SJCRH30 (cell line): Measurements from ENCODE around the gene ARAP3. TPM values are rescaled to one million over a fixed set of nuclear protein-coding genes. Genes with fewer than 3 reads are reported as not detected.

Source experiments
- DNase-seq, 2 experiments: peaks; one replicate each; pipeline ENCODE4 v3.0.0-alpha.2; 2015 to 2020
- H3K27ac ChIP-seq: fragments of 250-450 bp; sonication (Bioruptor Pico); 2 replicates; pipeline ENCODE4 v1.5.1; 2020; ENCODE audit warnings: mild to moderate bottlenecking, moderate library complexity
- H3K27me3 ChIP-seq: fragments of 250-450 bp; sonication (Bioruptor Pico); 2 replicates; pipeline ENCODE4 v1.5.1; 2020; ENCODE audit warnings: mild to moderate bottlenecking, moderate library complexity
- H3K36me3 ChIP-seq: fragments of 250-450 bp; sonication (Bioruptor Pico); 2 replicates; pipeline ENCODE4 v1.5.1; 2020; ENCODE audit warnings: mild to moderate bottlenecking, moderate library complexity
- H3K4me1 ChIP-seq: fragments of 250-450 bp; sonication (Bioruptor Pico); 2 replicates; pipeline ENCODE4 v1.5.1; 2020; ENCODE audit warnings: mild to moderate bottlenecking, moderate library complexity
- H3K4me3 ChIP-seq: fragments of 250-450 bp; sonication (Bioruptor Pico); 2 replicates; pipeline ENCODE4 v1.5.1; 2020; ENCODE audit warnings: mild to moderate bottlenecking, moderate library complexity
- H3K9me3 ChIP-seq: fragments of 250-450 bp; sonication (Bioruptor Pico); replicated peaks from 2 replicates; pipeline ENCODE4 v1.5.1; 2020; ENCODE audit warnings: mild to moderate bottlenecking, moderate library complexity
- total RNA-seq: library from RNA; depleted of rRNA; stranded (reverse); fragments of >200 nt; shearing (Covaris generic); gene quantifications from 2 replicates; pipeline ENCODE4 v1.2.3, GENCODE V29; 2014

The ARAP3 gene
- total RNA-seq, 1 experiment from 2014 or later = 6.2 TPM

DNA sequence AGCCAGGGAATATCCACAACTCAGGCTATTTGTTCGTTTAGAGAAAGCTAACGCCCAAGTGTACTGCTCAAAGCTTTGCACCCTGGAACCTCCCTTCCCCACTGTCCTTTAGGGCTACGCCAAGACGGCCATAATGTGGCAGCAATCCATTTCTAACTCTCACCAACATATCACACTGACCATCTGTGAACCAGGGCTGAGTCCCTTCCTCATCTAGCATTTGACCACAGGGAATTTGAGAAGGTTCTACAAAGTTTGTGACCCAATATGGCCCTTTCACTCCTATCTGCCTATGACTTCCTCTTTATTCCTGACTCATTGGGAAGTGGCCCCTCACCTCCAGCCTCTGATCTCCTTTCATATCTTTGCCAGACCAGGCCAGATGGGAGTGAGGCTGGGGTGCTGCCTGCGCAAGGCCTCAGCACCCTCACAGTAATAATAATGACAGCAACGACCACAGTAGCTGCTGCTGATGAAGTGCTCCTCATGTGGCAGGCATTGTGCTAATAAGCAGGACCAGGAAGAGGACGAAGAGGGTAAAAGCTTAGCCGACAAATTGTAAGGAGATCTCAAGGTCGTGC is 9.3 kb upstream of the ARAP3 start:
- H3K27me3 ChIP-seq = no peaks in the 10 kb centered on the region; the same call in 1 of the 2 replicates
- no peaks in the 10 kb centered on the region for H3K36me3 ChIP-seq
- H3K4me3 ChIP-seq = no peak overlapping the region
- no peak for DNase-seq
- peaks cover 15% of the 10 kb centered on the region for H3K4me1 ChIP-seq
- H3K27ac ChIP-seq = no peak overlapping the region
- no peaks in the 10 kb centered on the region for H3K9me3 ChIP-seq

DNA sequence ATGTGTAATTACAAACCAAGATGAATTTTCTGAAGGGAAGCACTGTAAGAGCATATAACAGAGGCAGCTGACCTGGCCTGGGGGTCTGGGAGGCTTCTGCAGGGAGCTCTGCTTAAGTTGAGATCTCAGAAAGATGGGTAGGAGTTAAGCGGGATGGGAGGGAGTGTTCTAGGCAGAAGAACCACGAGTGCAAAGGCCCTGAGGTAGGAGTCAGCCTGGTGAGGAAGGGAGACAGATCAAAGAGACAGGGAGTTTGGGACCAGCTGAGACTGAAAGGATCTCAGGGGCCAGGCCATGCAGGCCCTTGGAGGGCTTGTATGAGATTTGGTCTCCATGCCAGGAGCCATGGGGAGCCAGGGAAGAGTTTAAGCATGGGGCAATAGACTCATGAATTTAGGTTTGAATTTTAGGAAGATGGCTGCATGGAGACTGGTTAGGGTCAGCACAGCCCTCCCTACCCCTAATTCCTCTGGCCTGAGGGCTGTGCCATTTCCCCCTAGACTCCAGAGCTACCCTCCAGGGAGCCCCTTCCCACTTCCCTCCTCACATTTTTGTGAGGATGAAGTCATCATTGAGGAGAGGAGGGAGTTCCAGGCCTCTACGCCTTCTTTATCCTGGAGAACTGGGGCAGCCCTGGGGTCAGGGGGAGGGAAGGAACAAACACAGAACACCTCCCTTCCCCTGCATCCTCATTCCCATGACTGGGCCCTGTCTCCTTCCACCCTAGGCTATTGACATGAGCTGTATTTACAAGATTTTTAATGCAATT is 4.8 kb upstream of the ARAP3 start:
- H3K4me1 ChIP-seq = no peaks in the 10 kb centered on the region; the same call in 1 of the 2 replicates
- no peak overlapping the region for H3K4me3 ChIP-seq
- H3K36me3 ChIP-seq = no peaks in the 10 kb centered on the region
- no peaks in the 10 kb centered on the region; the same call in 1 of the 2 replicates for H3K27me3 ChIP-seq
- no peaks in the 10 kb centered on the region for H3K9me3 ChIP-seq
- no peak overlapping the region for H3K27ac ChIP-seq
- no peak for DNase-seq

DNA sequence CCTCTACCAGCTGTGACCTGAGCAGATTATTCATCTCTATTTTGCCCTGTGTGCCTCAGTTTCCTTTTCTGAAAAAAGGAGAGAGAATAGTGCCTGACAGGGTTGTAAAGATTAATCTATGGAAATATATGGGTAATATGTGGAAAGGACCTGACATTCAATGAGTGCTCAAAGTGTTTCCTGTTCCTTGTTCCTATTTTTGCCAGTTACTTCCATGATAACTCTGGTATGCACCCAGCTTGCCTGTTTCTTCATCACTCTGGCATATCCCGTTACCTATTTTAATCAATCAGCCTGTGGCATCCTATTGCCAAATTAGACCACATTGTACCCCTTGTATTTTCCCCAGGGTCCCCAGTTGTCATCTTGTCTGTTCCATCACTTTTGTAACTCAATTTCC is 3.6 kb upstream of the ARAP3 start:
- H3K4me3 ChIP-seq = no peak overlapping the region

DNA sequence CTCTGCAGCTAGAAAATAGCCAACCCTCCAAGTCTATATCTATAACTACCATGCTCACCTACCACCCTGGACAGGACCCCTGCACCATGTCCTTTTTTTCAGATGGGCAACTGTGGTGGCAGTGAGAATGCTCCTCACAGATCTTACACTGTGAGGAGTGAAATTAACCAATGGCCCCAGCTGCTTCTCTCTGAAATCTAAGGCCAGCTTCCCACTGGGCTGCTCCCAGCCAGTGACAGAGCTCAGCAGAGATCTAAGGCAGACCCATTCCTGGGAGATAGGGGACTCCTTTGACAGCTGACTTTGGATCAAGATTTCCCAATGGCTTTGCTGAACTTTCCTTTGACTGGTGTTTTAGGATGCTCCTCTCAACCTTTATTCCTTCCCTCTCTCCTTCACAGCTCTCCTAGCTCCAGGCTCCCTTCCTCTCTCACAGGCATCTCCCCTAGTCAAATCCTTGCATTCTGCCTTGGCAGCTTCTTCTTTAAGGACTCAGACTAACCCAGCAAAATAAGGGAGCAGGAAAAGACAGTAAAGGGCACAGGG is 1.6 kb upstream of the ARAP3 start:
- Histone ChIP-seq H3K27ac (no peak overlapping the region), H3K27me3 (no peaks in the 10 kb centered on the region), H3K36me3 (no peaks in the 10 kb centered on the region), H3K4me1 (no peaks in the 10 kb centered on the region; the same call in 1 of the 2 replicates), H3K9me3 (no peaks in the 10 kb centered on the region), H3K4me3 (no peak overlapping the region)
- DNase-seq = no peak

More for the DNA sequence above, 3.6 kb upstream of the ARAP3 start:
- Histone ChIP-seq H3K27me3 (no peaks in the 10 kb centered on the region), H3K36me3 (no peaks in the 10 kb centered on the region), H3K27ac (no peak overlapping the region), H3K9me3 (no peaks in the 10 kb centered on the region), H3K4me1 (no peaks in the 10 kb centered on the region; the same call in 1 of the 2 replicates)
- no peak for DNase-seq

DNA sequence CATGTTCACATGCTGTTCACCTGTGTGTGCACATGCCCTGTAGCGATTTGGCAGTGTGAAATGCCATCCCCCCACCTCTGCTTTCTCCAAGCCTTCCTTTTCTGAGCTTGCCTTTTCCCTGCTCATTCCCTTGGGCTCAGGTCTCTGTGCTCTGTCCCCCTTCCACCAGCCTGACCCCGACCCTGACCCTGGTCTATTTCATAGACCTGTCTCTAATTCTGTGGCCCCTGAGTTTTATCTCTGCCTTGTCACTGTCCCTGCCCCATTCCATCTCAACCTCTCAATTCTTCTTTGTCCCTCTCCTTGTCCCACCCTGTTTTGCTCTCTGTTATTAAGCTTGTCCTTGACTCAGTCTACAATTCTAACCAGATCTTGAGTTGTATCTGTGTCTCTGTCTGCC is 735 bp downstream of the ARAP3 start:
- Histone ChIP-seq H3K4me1 (no peaks in the 10 kb centered on the region; the same call in 1 of the 2 replicates), H3K27ac (peak overlapping the region; percentile 40; the same call in 1 of the 2 replicates), H3K9me3 (no peaks in the 10 kb centered on the region), H3K4me3 (peak overlapping the region; percentile 59), H3K36me3 (no peaks in the 10 kb centered on the region), H3K27me3 (no peaks in the 10 kb centered on the region)
- no peak for DNase-seq

DNA sequence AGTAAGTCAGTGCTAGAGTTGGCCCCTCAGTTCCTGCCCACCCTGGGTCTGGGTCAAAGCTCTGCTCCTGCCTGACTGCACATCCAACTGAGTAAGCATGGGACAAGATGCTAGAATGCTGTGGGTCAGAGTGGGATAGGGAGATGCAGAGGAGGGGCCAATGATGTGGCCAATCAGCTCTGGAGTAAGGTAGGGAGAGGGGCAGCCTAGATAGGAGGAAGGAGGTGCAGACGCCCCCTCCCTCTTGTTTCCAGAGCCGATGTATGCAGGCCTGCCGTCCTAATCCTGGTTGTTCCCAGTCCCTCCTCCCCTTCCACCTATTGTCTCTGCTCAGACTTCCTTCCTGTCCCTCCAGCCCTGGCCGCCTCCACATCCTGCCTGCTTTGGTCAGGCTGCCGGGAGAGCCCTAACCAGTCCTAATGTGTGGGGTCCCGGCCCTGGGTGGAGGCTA is 1.3 kb downstream of the ARAP3 start:
- H3K9me3 ChIP-seq = no peaks in the 10 kb centered on the region

DNA sequence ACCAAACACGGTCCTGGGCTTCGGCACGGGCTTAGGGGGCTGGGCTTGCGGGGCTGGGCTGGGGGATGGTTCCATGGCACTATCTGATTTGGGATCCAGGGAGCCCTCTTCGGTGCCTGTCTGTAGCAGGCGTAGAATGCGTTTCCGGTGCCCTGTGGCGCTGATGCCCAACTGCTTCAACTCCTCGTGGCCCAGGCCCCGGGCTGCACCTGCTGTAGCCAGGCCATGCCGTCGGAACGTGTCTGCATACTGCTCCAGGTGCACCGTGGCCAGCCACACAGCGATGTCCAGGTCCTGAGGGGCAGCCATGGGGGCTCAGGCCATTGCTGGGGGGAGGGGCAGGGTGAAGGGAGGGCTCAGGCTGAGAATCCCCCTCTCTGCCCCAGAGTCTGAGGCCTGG is 1.9 kb downstream of the ARAP3 start:
- no peak overlapping the region for H3K4me3 ChIP-seq
- H3K36me3 ChIP-seq = no peaks in the 10 kb centered on the region
- no peaks in the 10 kb centered on the region for H3K9me3 ChIP-seq
- no peaks in the 10 kb centered on the region for H3K27me3 ChIP-seq
- no peaks in the 10 kb centered on the region; the same call in 1 of the 2 replicates for H3K4me1 ChIP-seq
- DNase-seq = no peak
- H3K27ac ChIP-seq = no peak overlapping the region

More for the DNA sequence above, 1.3 kb downstream of the ARAP3 start:
- Histone ChIP-seq H3K36me3 (no peaks in the 10 kb centered on the region), H3K4me1 (no peaks in the 10 kb centered on the region; the same call in 1 of the 2 replicates), H3K4me3 (peak overlapping the region; percentile 59), H3K27me3 (no peaks in the 10 kb centered on the region), H3K27ac (peak overlapping the region; percentile 40; the same call in 1 of the 2 replicates)
- DNase-seq = peak; percentile 57 to 62

DNA sequence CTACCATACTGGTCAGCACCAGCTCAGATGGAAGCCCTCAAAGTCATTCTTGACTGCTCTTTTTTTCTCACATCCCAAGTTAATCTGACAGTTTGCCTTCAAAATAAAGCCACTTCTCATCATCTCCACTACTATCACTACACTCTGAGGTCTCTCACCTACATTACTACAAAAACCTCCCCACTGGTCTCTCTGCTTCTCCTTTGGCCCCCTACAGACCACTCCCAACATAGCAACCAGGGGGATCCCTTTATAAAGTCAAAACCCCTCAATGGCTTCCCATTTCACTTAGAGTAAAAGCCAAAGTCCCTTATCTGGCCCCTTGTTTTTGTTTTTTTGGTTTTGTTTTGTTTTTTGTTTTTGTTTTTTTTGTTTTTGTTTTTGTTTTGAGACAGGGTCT is 4.6 kb downstream of the ARAP3 start:
- Histone ChIP-seq H3K27ac (no peak overlapping the region), H3K4me1 (no peaks in the 10 kb centered on the region; the same call in 1 of the 2 replicates), H3K4me3 (no peak overlapping the region), H3K27me3 (no peaks in the 10 kb centered on the region), H3K9me3 (no peaks in the 10 kb centered on the region), H3K36me3 (no peaks in the 10 kb centered on the region)
- peak in 1 of 2 experiments; percentile 37 for DNase-seq

DNA sequence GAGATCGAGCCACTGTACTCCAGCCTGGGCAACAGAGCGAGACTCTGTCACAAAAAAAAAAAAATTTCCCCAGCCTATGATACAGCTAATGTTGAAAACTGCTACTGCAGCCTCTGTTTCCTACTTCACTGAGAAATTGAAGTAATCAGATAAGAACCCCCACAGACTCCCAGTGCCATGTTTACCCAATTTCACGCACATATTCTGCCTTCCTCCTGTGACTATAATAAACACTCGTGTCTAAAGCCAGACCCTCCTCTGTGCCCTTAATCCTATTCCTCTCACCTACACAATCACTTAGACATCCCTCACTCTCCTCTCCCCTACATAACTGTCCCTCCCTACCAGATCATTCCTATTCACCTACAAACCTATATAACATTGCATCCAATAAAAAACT is 6.4 kb downstream of the ARAP3 start:
- no peaks in the 10 kb centered on the region for H3K36me3 ChIP-seq

DNA sequence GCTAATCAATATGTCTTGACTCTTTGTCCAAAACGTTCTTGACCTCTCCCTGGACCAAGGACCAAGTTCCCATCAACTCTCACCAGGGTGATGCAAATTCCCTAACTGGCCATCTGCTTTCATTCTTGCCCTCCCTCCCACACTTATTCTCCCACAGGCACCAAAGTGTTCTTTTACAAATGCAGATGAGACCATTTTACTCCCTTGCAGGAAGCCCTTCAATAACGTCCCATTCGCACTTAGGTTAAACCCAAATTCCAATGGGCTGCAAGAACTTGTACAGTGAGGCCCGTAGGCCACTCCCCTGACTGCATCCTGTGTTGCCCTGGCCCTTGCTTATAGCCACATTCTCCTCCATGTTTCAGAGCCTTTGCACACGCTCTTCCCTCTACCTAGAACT is 7.3 kb downstream of the ARAP3 start:
- H3K9me3 ChIP-seq = no peaks in the 10 kb centered on the region
- no peaks in the 10 kb centered on the region for H3K36me3 ChIP-seq
- no peak overlapping the region for H3K4me3 ChIP-seq
- no peak for DNase-seq
- H3K27me3 ChIP-seq = no peaks in the 10 kb centered on the region
- no peak overlapping the region for H3K27ac ChIP-seq
- no peaks in the 10 kb centered on the region; the same call in 1 of the 2 replicates for H3K4me1 ChIP-seq

More for the DNA sequence above, 6.4 kb downstream of the ARAP3 start:
- no peaks in the 10 kb centered on the region; the same call in 1 of the 2 replicates for H3K4me1 ChIP-seq
- no peaks in the 10 kb centered on the region for H3K9me3 ChIP-seq
- H3K27me3 ChIP-seq = no peaks in the 10 kb centered on the region
- no peak overlapping the region for H3K27ac ChIP-seq
- DNase-seq = no peak
- H3K4me3 ChIP-seq = no peak overlapping the region

DNA sequence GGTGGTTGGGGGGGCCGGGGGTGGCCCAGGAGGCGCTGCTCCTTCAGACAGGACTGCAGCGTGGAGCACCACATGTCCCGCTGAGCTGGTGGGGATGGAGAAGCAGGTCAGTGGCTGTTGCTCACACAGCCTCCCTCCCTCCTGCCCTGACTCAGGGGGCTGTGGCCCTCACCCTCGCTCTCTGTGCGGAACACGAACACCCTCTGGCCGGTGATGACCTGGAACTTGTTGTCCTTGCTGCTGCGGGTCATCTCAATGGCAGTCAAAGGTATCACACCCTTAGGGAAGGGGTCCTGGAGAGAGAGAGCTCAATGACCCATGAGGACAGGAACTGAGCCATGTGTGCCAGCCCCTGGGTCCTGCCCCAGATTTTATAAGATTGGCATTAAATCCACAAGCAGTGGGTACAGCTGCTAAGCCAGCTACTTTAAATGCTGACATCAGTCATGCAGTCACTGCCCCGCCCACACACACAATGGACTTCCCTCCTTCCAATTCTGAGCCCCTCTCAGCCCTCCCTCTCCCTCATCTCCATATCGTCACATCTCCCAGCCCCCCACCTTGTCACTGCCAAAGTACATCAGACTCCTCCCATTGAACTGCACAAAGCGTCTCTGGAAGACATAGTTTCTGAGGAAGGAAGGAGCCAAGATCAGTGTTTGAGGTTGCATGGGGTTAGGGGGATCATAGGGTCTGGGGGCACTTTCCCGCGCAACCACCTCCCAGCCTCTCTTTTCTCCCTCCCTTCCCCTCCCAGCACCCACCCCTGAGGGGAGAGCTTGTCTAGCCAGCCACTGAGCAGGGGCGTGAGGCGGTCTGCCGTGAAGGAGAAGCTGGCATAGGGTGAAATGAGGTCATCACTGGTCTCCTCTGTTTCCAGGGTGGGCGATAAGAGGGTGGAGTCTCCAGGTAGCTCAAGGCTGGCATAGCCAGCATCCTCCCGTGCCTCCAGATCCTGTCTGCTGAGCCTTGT is 8.9 kb downstream of the ARAP3 start:
- H3K27ac ChIP-seq = no peak overlapping the region
- H3K27me3 ChIP-seq = no peaks in the 10 kb centered on the region
- no peak overlapping the region for H3K4me3 ChIP-seq
- no peaks in the 10 kb centered on the region; the same call in 1 of the 2 replicates for H3K4me1 ChIP-seq
- H3K36me3 ChIP-seq = no peaks in the 10 kb centered on the region
- H3K9me3 ChIP-seq = no peaks in the 10 kb centered on the region
- no peak for DNase-seq

DNA sequence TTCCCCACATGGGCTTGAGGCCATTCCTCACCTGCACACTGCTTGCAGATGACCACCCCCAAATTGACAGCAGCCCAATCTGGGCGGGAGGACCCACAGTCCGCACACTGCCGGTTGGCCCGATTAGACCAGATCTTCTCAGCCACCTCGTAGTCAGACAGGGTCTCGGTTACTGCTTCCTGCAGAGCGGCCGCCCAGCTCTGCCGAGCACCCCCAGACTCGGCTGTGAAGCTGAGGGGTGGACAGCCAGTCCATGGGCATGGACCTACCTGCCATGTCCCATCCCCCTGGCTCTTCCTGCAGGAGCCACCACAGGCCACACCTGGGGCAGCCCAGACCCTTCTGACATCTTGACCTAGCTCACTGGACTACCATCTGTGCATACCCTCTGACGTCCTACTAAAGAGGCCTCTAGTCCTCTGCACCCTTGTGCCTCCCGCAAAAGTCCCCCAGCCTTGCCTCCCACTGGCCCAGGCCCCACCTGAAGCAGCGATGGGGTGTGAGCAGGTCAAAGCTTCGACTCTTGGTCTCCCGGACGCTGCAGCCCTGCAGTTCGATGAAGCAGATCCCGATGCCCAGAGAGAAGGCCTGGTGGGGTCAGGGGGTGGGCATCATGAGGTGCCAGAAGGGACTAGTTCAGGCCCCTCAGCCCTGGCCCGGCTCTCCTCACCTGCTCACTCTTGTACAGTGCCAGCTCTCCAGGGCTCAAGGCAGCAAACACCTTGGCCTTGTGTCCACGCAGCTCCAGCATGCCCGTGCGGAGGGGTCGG is 9.8 kb downstream of the ARAP3 start:
- Histone ChIP-seq H3K27me3 (no peaks in the 10 kb centered on the region), H3K4me3 (no peak overlapping the region), H3K4me1 (no peaks in the 10 kb centered on the region; the same call in 1 of the 2 replicates), H3K9me3 (no peaks in the 10 kb centered on the region), H3K36me3 (no peaks in the 10 kb centered on the region), H3K27ac (no peak overlapping the region)
- DNase-seq = no peak

DNA sequence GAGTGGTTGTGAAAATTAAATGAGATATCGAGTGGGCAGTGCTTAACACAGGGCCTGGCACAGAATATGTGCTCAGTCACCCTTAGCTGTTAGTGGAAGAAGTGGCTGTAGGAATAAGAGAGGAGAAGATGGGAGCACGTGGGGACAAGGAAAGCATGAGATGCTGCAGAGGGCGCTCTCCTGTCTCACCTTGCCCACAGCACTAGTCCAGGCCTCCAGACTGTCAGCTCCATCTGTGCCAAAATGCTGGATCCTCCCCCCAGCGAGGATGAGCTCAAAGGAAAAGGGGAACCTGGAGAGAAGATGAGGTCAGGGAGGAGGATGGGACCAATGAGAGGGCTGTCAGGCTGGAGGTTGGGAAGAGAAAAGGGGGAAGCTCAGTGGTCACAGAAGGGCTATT is 12.5 kb downstream of the ARAP3 start:
- Histone ChIP-seq H3K27ac (no peak overlapping the region), H3K9me3 (no peaks in the 10 kb centered on the region), H3K4me1 (no peaks in the 10 kb centered on the region)

More for the DNA sequence above, 12.5 kb downstream of the ARAP3 start:
- DNase-seq = no peak
- no peak overlapping the region for H3K4me3 ChIP-seq
- H3K36me3 ChIP-seq = no peaks in the 10 kb centered on the region
- H3K27me3 ChIP-seq = no peaks in the 10 kb centered on the region
